SK-N-SH treated with all-trans-retinoic acid at 6 μM for 48 hours (cell line): Measurements from ENCODE around the gene ACSL6.

Experiments
- ATAC-seq: fragments of 200-7000 bp; cut with Tn5 transposase; 3 replicates; pipeline ENCODE4 v1.9.1; 2020; ENCODE audit warnings: mild to moderate bottlenecking, moderate library complexity
- ARNTL ChIP-seq: fragments of 450-650 bp; formaldehyde crosslinking; IDR thresholded peaks from 2 replicates; pipeline ENCODE4 v1.5.0; 2020; ENCODE audit warnings: low read depth, mild to moderate bottlenecking, moderate library complexity, borderline replicate concordance
- BACH2 ChIP-seq: fragments of 250-450 bp; sonication (Bioruptor Pico); IDR thresholded peaks from 2 replicates; pipeline ENCODE4 v1.9.0; 2021; ENCODE audit warnings: mild to moderate bottlenecking, borderline replicate concordance
- CREB5 ChIP-seq: fragments of 250-450 bp; sonication (Bioruptor Pico); IDR thresholded peaks from 2 replicates; pipeline ENCODE4 v1.5.1; 2020; ENCODE audit warnings: low read depth, mild to moderate bottlenecking, moderate library complexity
- CSDC2 ChIP-seq: fragments of 250-450 bp; sonication (Bioruptor Pico); IDR thresholded peaks from 2 replicates; pipeline ENCODE4 v1.5.0; 2020; ENCODE audit warnings: mild to moderate bottlenecking, moderate library complexity
- ESRRG ChIP-seq: fragments of 250-450 bp; sonication (Bioruptor Pico); IDR thresholded peaks from 2 replicates; pipeline ENCODE4 v1.6.1; 2021; ENCODE audit warnings: mild to moderate bottlenecking
- ISL1 ChIP-seq: fragments of 250-450 bp; sonication (Bioruptor Pico); IDR thresholded peaks from 2 replicates; pipeline ENCODE4 v2.1.2; 2022; ENCODE audit warnings: mild to moderate bottlenecking, moderate library complexity
- OSR1 ChIP-seq: fragments of 250-450 bp; sonication (Bioruptor Pico); IDR thresholded peaks from 2 replicates; pipeline ENCODE4 v1.8.0; 2022; ENCODE audit warnings: moderate library complexity, mild to moderate bottlenecking, inconsistent platforms
- PATZ1 ChIP-seq: fragments of 250-450 bp; sonication (Bioruptor Pico); IDR thresholded peaks from 2 replicates; pipeline ENCODE4 v1.8.0; 2020; ENCODE audit warnings: mild to moderate bottlenecking, moderate library complexity, borderline replicate concordance
- POU6F1 ChIP-seq: fragments of 250-450 bp; sonication (Bioruptor Pico); IDR thresholded peaks from 2 replicates; pipeline ENCODE4 v1.8.0; 2021; ENCODE audit warnings: low read depth, mild to moderate bottlenecking, moderate library complexity, borderline replicate concordance
- PPARA ChIP-seq: fragments of 250-450 bp; sonication (Bioruptor Pico); IDR thresholded peaks from 2 replicates; pipeline ENCODE4 v1.5.0; 2020; ENCODE audit warnings: mild to moderate bottlenecking, borderline replicate concordance
- RARB ChIP-seq: fragments of 250-450 bp; sonication (Bioruptor Pico); IDR thresholded peaks from 2 replicates; pipeline ENCODE4 v1.8.0; 2021; ENCODE audit warnings: mild to moderate bottlenecking, moderate library complexity
- SNAI2 ChIP-seq: fragments of 250-450 bp; sonication (Bioruptor Pico); IDR thresholded peaks from 2 replicates; pipeline ENCODE4 v1.5.0; 2020; ENCODE audit warnings: mild to moderate bottlenecking, moderate library complexity
- TCF4 ChIP-seq: fragments of 250-450 bp; sonication (Bioruptor Pico); IDR thresholded peaks from 2 replicates; pipeline ENCODE4 v1.8.0; 2021; ENCODE audit warnings: mild to moderate bottlenecking, moderate library complexity, borderline replicate concordance
- TSHZ2 ChIP-seq: fragments of 250-450 bp; sonication (Bioruptor Pico); IDR thresholded peaks from 2 replicates; pipeline ENCODE4 v1.5.0; 2020; ENCODE audit warnings: mild to moderate bottlenecking, moderate library complexity
- ZC3H10 ChIP-seq: fragments of 250-450 bp; sonication (Bioruptor Pico); IDR thresholded peaks from 2 replicates; pipeline ENCODE4 v1.5.1; 2021; ENCODE audit warnings: mild to moderate bottlenecking, moderate library complexity
- ZFP3 ChIP-seq: fragments of 250-450 bp; sonication (Bioruptor Pico); IDR thresholded peaks from 2 replicates; pipeline ENCODE4 v1.5.0; 2020; ENCODE audit warnings: mild to moderate bottlenecking, moderate library complexity
- ZFP30 ChIP-seq: fragments of 450-650 bp; formaldehyde crosslinking; IDR thresholded peaks from 2 replicates; pipeline ENCODE4 v1.5.0; 2022; ENCODE audit warnings: mild to moderate bottlenecking, moderate library complexity
- ZNF565 ChIP-seq: fragments of 450-650 bp; formaldehyde crosslinking; conservative IDR thresholded peaks from 2 replicates; pipeline ENCODE4 v1.5.0; 2020; ENCODE audit warnings: low read depth, mild to moderate bottlenecking, moderate library complexity
- ZNF8 ChIP-seq: fragments of 450-650 bp; formaldehyde crosslinking; IDR thresholded peaks from 2 replicates; pipeline ENCODE4 v1.5.0; 2020; ENCODE audit warnings: mild to moderate bottlenecking, moderate library complexity

ACSL6 gene

GRCh38 chr5:131996210-131997025, 15.0 kb downstream of the ACSL6 start:
- ATAC-seq = no peak
- TF ChIP-seq ARNTL (no peak), ZNF8 (CRISPR knock-in tag) (no peak), CSDC2 (CRISPR knock-in tag) (no peak), TCF4 (no peak), PPARA (CRISPR knock-in tag) (no peak), ZFP3 (CRISPR knock-in tag) (no peak), SNAI2 (CRISPR knock-in tag) (no peak), ZFP30 (CRISPR knock-in tag) (no peak), TSHZ2 (CRISPR knock-in tag) (no peak), ESRRG (CRISPR knock-in tag) (no peak), ZNF565 (CRISPR knock-in tag) (no peak)
- TF ChIP-seq, all 23 proteins: peak for 0

GRCh38 chr5:131994533-131995226, 16.8 kb downstream of the ACSL6 start:
- TF ChIP-seq CSDC2 (CRISPR knock-in tag) = no peak
- no peak for TF ChIP-seq ARNTL
- TF ChIP-seq TCF4 = no peak
- no peak for TF ChIP-seq POU6F1 (CRISPR knock-in tag)
- no peak for TF ChIP-seq SNAI2 (CRISPR knock-in tag)
- TF ChIP-seq PATZ1 (CRISPR knock-in tag) = no peak
- TF ChIP-seq CREB5 = no peak
- TF ChIP-seq TSHZ2 (CRISPR knock-in tag) = no peak
- TF ChIP-seq ZNF8 (CRISPR knock-in tag) = no peak
- no peak for TF ChIP-seq ZC3H10
- TF ChIP-seq BACH2 (CRISPR knock-in tag) = no peak
- no peak for TF ChIP-seq ZNF565 (CRISPR knock-in tag)
- no peak for TF ChIP-seq OSR1
- TF ChIP-seq ESRRG (CRISPR knock-in tag) = no peak
- no peak for ATAC-seq

- no peak for TF ChIP-seq RARB
- TF ChIP-seq ZC3H10 = no peak
- TF ChIP-seq ESRRG (CRISPR knock-in tag) = no peak
- no peak for TF ChIP-seq ISL1 (CRISPR knock-in tag)
- no peak for ATAC-seq
These were observed 17.4 kb downstream of the ACSL6 start for GRCh38 chr5:131994090-131994489.
